NB4 (cell line): Measurements from ENCODE around the gene USP31.

Experiments used
- POLR2A ChIP-seq: IDR thresholded peaks from 2 replicates; pipeline ENCODE4 v1.6.1; 2011; ENCODE audit warnings: mild to moderate bottlenecking; ENCODE audit not compliant: insufficient read length; ENCODE audit errors: extremely low read depth
- TF ChIP-seq, protein P1 (sequence below): IDR thresholded peaks from one replicate; pipeline ENCODE4 v1.5.1; 2012; ENCODE audit warnings: low read depth, low read length

GRCh38 chr16:23020084-23020483 lies 129.2 kb downstream of the USP31 start:
- no peak for TF ChIP-seq POLR2A
- TF ChIP-seq, protein P1, sequence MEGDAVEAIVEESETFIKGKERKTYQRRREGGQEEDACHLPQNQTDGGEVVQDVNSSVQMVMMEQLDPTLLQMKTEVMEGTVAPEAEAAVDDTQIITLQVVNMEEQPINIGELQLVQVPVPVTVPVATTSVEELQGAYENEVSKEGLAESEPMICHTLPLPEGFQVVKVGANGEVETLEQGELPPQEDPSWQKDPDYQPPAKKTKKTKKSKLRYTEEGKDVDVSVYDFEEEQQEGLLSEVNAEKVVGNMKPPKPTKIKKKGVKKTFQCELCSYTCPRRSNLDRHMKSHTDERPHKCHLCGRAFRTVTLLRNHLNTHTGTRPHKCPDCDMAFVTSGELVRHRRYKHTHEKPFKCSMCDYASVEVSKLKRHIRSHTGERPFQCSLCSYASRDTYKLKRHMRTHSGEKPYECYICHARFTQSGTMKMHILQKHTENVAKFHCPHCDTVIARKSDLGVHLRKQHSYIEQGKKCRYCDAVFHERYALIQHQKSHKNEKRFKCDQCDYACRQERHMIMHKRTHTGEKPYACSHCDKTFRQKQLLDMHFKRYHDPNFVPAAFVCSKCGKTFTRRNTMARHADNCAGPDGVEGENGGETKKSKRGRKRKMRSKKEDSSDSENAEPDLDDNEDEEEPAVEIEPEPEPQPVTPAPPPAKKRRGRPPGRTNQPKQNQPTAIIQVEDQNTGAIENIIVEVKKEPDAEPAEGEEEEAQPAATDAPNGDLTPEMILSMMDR: no peak
